Measurements from ENCODE around the gene SNAPC4. TPM values are rescaled to one million over a fixed set of nuclear protein-coding genes. Genes with fewer than 3 reads are reported as not detected.

SNAPC4 gene
- total RNA-seq, 1 experiment from 2014 or later = 29.7 TPM

DNA sequence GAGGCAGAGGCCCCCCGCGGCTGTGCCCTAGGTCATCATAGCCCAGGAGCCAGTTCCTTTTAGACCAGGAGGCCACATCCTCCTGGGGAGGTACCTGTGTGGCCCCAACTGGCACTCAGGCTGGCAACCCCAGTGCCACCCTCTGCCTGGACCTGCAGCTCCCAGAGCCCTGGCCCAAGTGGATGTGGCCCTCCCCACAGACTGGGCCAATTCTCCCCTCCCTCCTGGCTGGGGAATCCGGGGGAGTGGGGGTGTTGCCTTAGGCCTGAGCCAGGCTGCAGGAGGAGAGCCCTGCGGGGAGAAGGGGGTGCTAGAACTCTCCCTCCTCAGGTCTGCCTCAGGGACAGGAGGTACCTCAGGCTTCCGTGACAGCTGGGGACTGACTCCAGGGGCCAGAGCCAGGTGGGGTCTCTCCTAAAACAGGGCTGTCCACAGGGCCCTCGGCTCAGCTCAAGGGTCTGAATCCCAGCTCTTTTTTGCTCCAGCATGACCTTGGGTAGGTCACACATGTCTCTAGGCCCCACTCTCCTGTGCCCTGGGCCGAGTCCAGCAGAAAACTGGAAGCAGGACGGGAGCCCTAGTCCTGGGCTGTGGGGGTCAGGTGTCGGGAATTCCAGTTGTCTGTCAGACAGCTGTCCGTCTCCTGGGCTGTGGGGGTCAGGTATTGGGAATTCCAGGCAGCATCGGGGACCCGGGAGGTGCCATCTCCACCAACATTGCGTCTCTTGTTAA is 46.0 kb downstream of the SNAPC4 start:
- no peak overlapping the region for H3K4ac ChIP-seq (ENCODE audit: low read depth, low read length)
- H3K14ac ChIP-seq (ENCODE audit: insufficient read depth, low read length) = no peak overlapping the region; the same call in 1 of the 2 replicates
- H3K27ac ChIP-seq (ENCODE audit: insufficient read length, low read depth, low read length) = no peak overlapping the region
- no peak overlapping the region for H2AFZ ChIP-seq (ENCODE audit: low read length)
- H3K27me3 Mint-ChIP-seq (ENCODE audit: low read depth) = no peaks in the 10 kb centered on the region
- H4K91ac ChIP-seq (ENCODE audit: insufficient read length, low read depth, low read length) = no peak overlapping the region
- no peaks in the 10 kb centered on the region for H3K4me1 ChIP-seq (ENCODE audit: insufficient read depth, low read length)
- no peak overlapping the region for H2BK12ac ChIP-seq (ENCODE audit: insufficient read length, low read depth, low read length)
- H3T11ph ChIP-seq (ENCODE audit: low read length) = no peak overlapping the region
- no peak overlapping the region for H2BK20ac ChIP-seq (ENCODE audit: low read depth, low read length, poor library complexity, severe bottlenecking)
- no peak overlapping the region for H3K4me2 ChIP-seq (ENCODE audit: insufficient read depth, insufficient read length, low read length)
- no peak overlapping the region for H2AK5ac ChIP-seq (ENCODE audit: insufficient read length, low read length)
- H2BK120ac ChIP-seq (ENCODE audit: low read depth, low read length, poor library complexity, severe bottlenecking) = no peak overlapping the region
- no peaks in the 10 kb centered on the region for H4K20me1 ChIP-seq (ENCODE audit: control insufficient read depth, insufficient read depth, insufficient read length)
- H3K27me3 ChIP-seq (ENCODE audit: insufficient read depth, low read length) = no peaks in the 10 kb centered on the region
- TF ChIP-seq CTCF (conservative IDR thresholded peaks at IDR 0.05) = no peak
- no peak overlapping the region for H4K5ac ChIP-seq (ENCODE audit: insufficient read length, low read depth, low read length)
- H3K4me3 Mint-ChIP-seq = no peak overlapping the region
- H3K9ac ChIP-seq (ENCODE audit: extremely low read depth, insufficient read length, low read length) = no peak overlapping the region
- no peaks in the 10 kb centered on the region for H3K79me1 ChIP-seq (ENCODE audit: insufficient read depth, low read depth, low read length, poor library complexity, severe bottlenecking)
- H3K23me2 ChIP-seq (ENCODE audit: insufficient read length, low read depth, low read length, poor library complexity, severe bottlenecking) = no peaks in the 10 kb centered on the region
- peaks cover 0 to 3% (median 0%) of the 10 kb centered on the region in 3 experiments; a peak in 1 of 7 replicates for H3K36me3 Mint-ChIP-seq (ENCODE audit: insufficient read depth in 1 of 3, low read depth in 3 of 3)
- no peak overlapping the region for H3K23ac ChIP-seq (ENCODE audit: insufficient read length, low read depth, low read length)
- no peak overlapping the region for H2BK5ac ChIP-seq (ENCODE audit: insufficient read length, low read length)
- H3K4me1 Mint-ChIP-seq = no peaks in the 10 kb centered on the region; a peak in 1 of 4 replicates
- no peak overlapping the region for H3K56ac ChIP-seq (ENCODE audit: insufficient read length, low read depth, low read length)
- H4K8ac ChIP-seq (replicated peaks; ENCODE audit: insufficient read length, low read depth, low read length) = no peak overlapping the region
- H3K9me3 Mint-ChIP-seq = no peaks in the 10 kb centered on the region
- no peak overlapping the region for H2BK15ac ChIP-seq (ENCODE audit: low read depth, low read length)
- no peak overlapping the region for H3K27ac Mint-ChIP-seq
- no peaks in the 10 kb centered on the region for H3K9me3 ChIP-seq (ENCODE audit: control insufficient read depth, low read depth, low read length)
- DNase-seq = no peak
- H3K18ac ChIP-seq (ENCODE audit: insufficient read length, low read depth, low read length) = no peak overlapping the region
- H3K79me2 ChIP-seq (ENCODE audit: insufficient read depth, low read length) = no peaks in the 10 kb centered on the region
- no CpG with 5 or more reads among the region's 13 CpGs for WGBS (ENCODE audit: extremely low coverage, insufficient read length, low lambda C conversion rate)
